ENCODE measurements around the gene PADI4. TPM values are rescaled to one million over a fixed set of nuclear protein-coding genes. Genes with fewer than 3 reads are reported as not detected.

PADI4 gene
- total and polyA plus RNA-seq, 2 of the 8 experiments (the other 6 are each of a cell fraction or from before 2014, with no cell fraction given) = 0.29 TPM; not detected in 1

DNA sequence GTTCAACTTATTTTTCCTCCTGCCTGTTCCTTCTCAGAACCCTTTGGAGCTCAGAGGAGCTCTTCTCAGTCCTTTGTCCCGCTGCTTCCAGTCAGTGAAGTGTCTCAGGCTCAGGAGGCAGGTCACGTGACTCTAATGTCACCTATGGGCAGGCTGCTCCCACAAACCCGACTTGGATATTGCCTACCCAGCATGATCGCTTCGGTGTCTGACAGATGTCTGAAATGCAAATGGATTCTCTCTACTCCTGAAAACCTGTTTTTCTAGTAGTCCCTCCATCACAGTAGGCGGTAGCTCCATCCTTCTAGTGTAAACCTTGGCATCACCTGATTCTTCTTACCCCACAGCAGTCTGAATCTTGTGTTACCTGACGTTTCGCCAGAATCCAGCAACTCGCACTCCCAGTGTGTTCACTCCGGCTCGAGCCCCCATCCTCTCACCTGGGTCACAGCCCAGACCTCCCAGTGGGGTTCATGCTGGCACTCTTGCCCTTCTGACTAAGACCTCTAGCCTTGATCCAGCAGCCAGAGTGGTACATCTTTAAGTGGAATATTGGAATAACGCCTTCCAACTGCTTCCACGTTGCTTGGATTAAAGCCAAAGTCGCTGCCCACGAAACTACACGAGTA lies 69.4 kb downstream of the PADI4 start (continued):
- TF ChIP-seq, protein P1, sequence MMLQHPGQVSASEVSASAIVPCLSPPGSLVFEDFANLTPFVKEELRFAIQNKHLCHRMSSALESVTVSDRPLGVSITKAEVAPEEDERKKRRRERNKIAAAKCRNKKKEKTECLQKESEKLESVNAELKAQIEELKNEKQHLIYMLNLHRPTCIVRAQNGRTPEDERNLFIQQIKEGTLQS (IDR thresholded peaks at IDR 0.05; ENCODE audit: insufficient read depth, low read depth, low read length) = no peak
- TF ChIP-seq CREB1 (IDR thresholded peaks at IDR 0.05) (no peak), HDAC2 (IDR thresholded peaks at IDR 0.05; ENCODE audit: borderline replicate concordance in 1 of 2, low read depth in 2 of 2, low read length in 2 of 2) (0 out of 4 replicates have a peak, but pooled peaks of 1 of the 2 experiments have one; percentile 2), ATF2 (IDR thresholded peaks at IDR 0.05; ENCODE audit: low read length) (0 out of 2 replicates have a peak, but pooled peaks have one; percentile 34), CEBPB (IDR thresholded peaks at IDR 0.05; ENCODE audit: low read depth, low read length) (no peak)

Data from H1 (cell line).